Body of pancreas (tissue), 4 donors: ENCODE results near the gene TPM1. TPM values are rescaled to one million over a fixed set of nuclear protein-coding genes. Genes with fewer than 3 reads are reported as not detected.

Experiments
- ATAC-seq: fragments of 150-250 bp; one replicate; pipeline ENCODE4 v1.9.1; 2016
- DNase-seq, 4 donors: peaks; one replicate each; pipeline ENCODE4 v3.0.0-alpha.2; 2019
- H3K27ac ChIP-seq, 4 donors: fragments of 200-600 bp; sonication (generic); 1 replicate in 3 of 4; 2 replicates in 1 of 4; pipeline versions ENCODE4 v1.5.1 to v1.6.1; 2016 to 2019; ENCODE audit warnings: mild to moderate bottlenecking in 1 of 4, mixed read lengths in 1 of 4, moderate library complexity in 1 of 4
- H3K27me3 ChIP-seq, 2 donors: fragments of 200-600 bp; sonication (generic); one replicate each; pipeline ENCODE4 v1.6.0; 2016; ENCODE audit warnings: mild to moderate bottlenecking in 1 of 2
- H3K36me3 ChIP-seq, 2 donors: fragments of 200-600 bp; sonication (generic); replicated peaks in 1 of 2; 2 replicates each; pipeline ENCODE4 v1.5.1; 2016; ENCODE audit warnings: low read depth in 2 of 2; ENCODE audit not compliant: insufficient read depth in 1 of 2
- H3K4me1 ChIP-seq: fragments of 200-600 bp; sonication (generic); one replicate; pipeline ENCODE4 v1.6.0; 2016
- H3K4me3 ChIP-seq, 2 donors: fragments of 200-600 bp; sonication (generic); 1 replicate in 1 of 2; 2 replicates in 1 of 2; pipeline ENCODE4 v1.5.1; 2016 to 2019
- H3K9me3 ChIP-seq, 3 donors: fragments of 200-600 bp; sonication (generic); 1 replicate in 2 of 3; 2 replicates in 1 of 3; pipeline ENCODE4 v1.5.1; 2016
- POLR2A ChIP-seq, 3 donors: fragments of 450-650 bp; IDR thresholded peaks; one replicate each; pipeline ENCODE4 v1.6.1; 2016; ENCODE audit warnings: antibody characterized with exemption in 3 of 3, mild to moderate bottlenecking in 2 of 3
- WGBS, 2 donors: methylation state at CpG; one replicate each; pipeline ENCODE4 v1.1.5; 2017; 5-methylcytosine and 5-hydroxymethylcytosine counted together
- intact Hi-C: fragments of 100-400 bp; cut with DNase I; formaldehyde crosslinking; loops from one replicate; pipeline ENCODE4 v1.15.1; 2023
- total RNA-seq, 2 donors: library from RNA; depleted of rRNA; stranded (reverse); fragments of >200 nt; gene quantifications; one replicate each; pipeline ENCODE4 v1.1.0, GENCODE V29; 2016
- TF ChIP-seq, protein P1 (sequence below), 7 experiments: fragments of 450-650 bp in 4 of 7; fragments of 200-600 bp in 3 of 7; sonication (generic) in 3 of 7; IDR thresholded peaks; one replicate each; pipeline ENCODE4 v1.5.1; 2016 to 2019; ENCODE audit warnings: antibody characterized with exemption in 7 of 7

The TPM1 gene
- total RNA-seq, 2 donors from 2014 or later, result 417 to 435 TPM

GRCh38 chr15:63045879-63046278 is 3.3 kb downstream of the TPM1 start:
- H3K27ac ChIP-seq, result peak overlapping the region in 3 of 4 donors; percentile 89 to 93 (median 92)
- no peaks in the 10 kb centered on the region for H3K27me3 ChIP-seq
- peaks cover 77% of the 10 kb centered on the region for H3K4me1 ChIP-seq
- no peak overlapping the region for H3K4me3 ChIP-seq
- DNase-seq (no peak), ATAC-seq (no peak)
- 39 to 57% methylated on average over 3 of the region's 3 CpGs for WGBS, 2 donors
- TF ChIP-seq, protein P1, sequence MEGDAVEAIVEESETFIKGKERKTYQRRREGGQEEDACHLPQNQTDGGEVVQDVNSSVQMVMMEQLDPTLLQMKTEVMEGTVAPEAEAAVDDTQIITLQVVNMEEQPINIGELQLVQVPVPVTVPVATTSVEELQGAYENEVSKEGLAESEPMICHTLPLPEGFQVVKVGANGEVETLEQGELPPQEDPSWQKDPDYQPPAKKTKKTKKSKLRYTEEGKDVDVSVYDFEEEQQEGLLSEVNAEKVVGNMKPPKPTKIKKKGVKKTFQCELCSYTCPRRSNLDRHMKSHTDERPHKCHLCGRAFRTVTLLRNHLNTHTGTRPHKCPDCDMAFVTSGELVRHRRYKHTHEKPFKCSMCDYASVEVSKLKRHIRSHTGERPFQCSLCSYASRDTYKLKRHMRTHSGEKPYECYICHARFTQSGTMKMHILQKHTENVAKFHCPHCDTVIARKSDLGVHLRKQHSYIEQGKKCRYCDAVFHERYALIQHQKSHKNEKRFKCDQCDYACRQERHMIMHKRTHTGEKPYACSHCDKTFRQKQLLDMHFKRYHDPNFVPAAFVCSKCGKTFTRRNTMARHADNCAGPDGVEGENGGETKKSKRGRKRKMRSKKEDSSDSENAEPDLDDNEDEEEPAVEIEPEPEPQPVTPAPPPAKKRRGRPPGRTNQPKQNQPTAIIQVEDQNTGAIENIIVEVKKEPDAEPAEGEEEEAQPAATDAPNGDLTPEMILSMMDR (IDR thresholded peaks at IDR 0.05), result no peak
- no peak for TF ChIP-seq POLR2A (IDR thresholded peaks at IDR 0.05)
- intact Hi-C loops, result no loop called here
- no peaks in the 10 kb centered on the region for H3K36me3 ChIP-seq
- H3K9me3 ChIP-seq, result no peaks in the 10 kb centered on the region

GRCh38 chr15:63046917-63047760 is 4.6 kb downstream of the TPM1 start:
- peaks cover 77% of the 10 kb centered on the region for H3K4me1 ChIP-seq
- DNase-seq (peak in 1 of 4 donors; percentile 20), ATAC-seq (no peak)
- H3K27me3 ChIP-seq, result no peaks in the 10 kb centered on the region
- TF ChIP-seq, protein P1 (IDR thresholded peaks at IDR 0.05), result no peak
- peak in 2 of 3 donors; percentile 5 to 51 for TF ChIP-seq POLR2A (IDR thresholded peaks at IDR 0.05)
- intact Hi-C loops, result no loop called here
- H3K4me3 ChIP-seq, result peak overlapping the region in 1 of 2 donors; percentile 88
- no peaks in the 10 kb centered on the region for H3K9me3 ChIP-seq
- 43 to 69% methylated on average over 8 of the region's 8 CpGs for WGBS, 2 donors
- H3K27ac ChIP-seq, result peak overlapping the region; percentile 88 to 93 (median 90)
- H3K36me3 ChIP-seq, result no peaks in the 10 kb centered on the region

DNA sequence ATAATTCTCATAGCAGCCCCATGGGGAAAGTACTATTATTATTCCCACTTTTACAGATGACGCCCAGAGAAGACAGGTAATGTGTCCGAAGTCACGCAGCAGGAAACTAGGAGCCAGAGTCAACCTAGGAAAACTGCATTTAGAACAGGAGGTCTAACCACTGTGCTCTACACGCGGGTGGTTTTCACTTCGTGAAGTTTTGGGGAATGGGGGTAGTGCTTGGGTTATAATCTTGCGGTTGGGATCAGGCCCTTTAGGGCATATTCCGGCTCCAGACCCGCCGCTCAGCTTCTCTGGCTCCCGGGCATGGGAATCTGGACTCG is 5.2 kb downstream of the TPM1 start:
- peak overlapping the region in 1 of 2 donors; percentile 88 for H3K4me3 ChIP-seq
- intact Hi-C loops, result no loop called here
- ATAC-seq, result no peak
- H3K27me3 ChIP-seq, result no peaks in the 10 kb centered on the region
- H3K4me1 ChIP-seq, result peaks cover 81% of the 10 kb centered on the region
- DNase-seq, result no peak
- no peaks in the 10 kb centered on the region for H3K9me3 ChIP-seq
- TF ChIP-seq, protein P1 (IDR thresholded peaks at IDR 0.05), result no peak
- no peak for TF ChIP-seq POLR2A (IDR thresholded peaks at IDR 0.05)
- 16 to 21% methylated on average over 6 to 12 of the region's 12 CpGs for WGBS, 2 donors
- H3K27ac ChIP-seq, result peak overlapping the region; percentile 88 to 93 (median 90)
- H3K36me3 ChIP-seq, result no peaks in the 10 kb centered on the region

DNA sequence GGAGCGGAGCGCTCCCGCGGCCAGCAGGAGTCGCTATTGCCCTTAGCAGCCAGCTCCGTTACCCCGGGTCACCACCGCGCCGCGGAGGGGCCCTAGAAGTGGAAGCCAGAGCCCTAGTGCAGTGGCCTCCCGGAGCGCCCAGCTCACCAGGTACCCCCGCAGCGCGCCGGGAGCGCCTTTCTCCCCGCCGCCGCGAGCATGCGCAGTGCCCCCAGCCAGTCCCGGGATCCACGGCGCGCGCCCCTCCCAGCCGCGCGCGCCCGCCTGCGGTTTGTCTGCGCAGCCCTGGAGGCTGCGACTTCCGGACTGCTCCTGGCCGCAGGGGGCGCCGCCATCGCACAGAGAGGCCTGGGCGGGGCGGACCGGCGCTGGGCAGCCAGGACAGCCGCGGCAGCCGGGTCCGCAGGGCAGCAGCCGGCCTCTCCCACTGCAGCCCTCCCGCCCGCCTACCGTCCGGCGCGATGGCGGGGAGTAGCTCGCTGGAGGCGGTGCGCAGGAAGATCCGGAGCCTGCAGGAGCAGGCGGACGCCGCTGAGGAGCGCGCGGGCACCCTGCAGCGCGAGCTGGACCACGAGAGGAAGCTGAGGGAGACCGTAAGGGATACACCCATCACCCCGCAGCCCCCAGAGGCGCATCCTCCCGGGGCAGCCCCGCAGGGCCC is 5.7 kb downstream of the TPM1 start:
- peaks cover 82% of the 10 kb centered on the region for H3K4me1 ChIP-seq
- peak; percentile 73 to 85 (median 76) for TF ChIP-seq POLR2A (IDR thresholded peaks at IDR 0.05)
- TF ChIP-seq, protein P1 (IDR thresholded peaks at IDR 0.05), result peak; percentile 89 to 99 (median 93)
- DNase-seq, result peak; percentile 94 to 96 (median 94)
- ATAC-seq, result peak; percentile 78
- intact Hi-C loops, result no loop called here
- H3K36me3 ChIP-seq, result no peaks in the 10 kb centered on the region
- no peaks in the 10 kb centered on the region for H3K9me3 ChIP-seq
- 0% methylated on average over 12 to 74 of the region's 75 CpGs for WGBS, 2 donors
- peak overlapping the region; percentile 88 to 93 (median 90) for H3K27ac ChIP-seq
- peak overlapping the region; percentile 72 to 88 for H3K4me3 ChIP-seq
- no peaks in the 10 kb centered on the region for H3K27me3 ChIP-seq
